CD4-positive, alpha-beta T cell (primary cell): ENCODE results near the gene TRABD2B. TPM values are rescaled to one million over a fixed set of nuclear protein-coding genes. Genes with fewer than 3 reads are reported as not detected.

Experiments
- ATAC-seq: fragments of 200-7000 bp; cut with Tn5 transposase; one replicate; pipeline ENCODE4 v1.10.0; 2022; ENCODE audit warnings: mild to moderate bottlenecking; ENCODE audit not compliant: poor library complexity
- CTCF ChIA-PET: fragments of 350-600 bp; sonication (Branson Sonifier 250); formaldehyde crosslinking; loops from one replicate; lab custom pipeline; 2021; ENCODE audit warnings: antibody characterized with exemption, inconsistent platforms; lab: Charles Lee
- POLR2A ChIA-PET: fragments of 350-600 bp; sonication (Branson Sonifier 250); formaldehyde crosslinking; loops from one replicate; lab custom pipeline; 2021; ENCODE audit warnings: antibody characterized with exemption, inconsistent platforms; lab: Charles Lee
- DNase-seq, 14 experiments: peaks; one replicate each; pipeline ENCODE4 v3.0.0-alpha.2; 2013 to 2020; ENCODE audit warnings: mixed read lengths in 2 of 14
- H3K27ac ChIP-seq, 2 donors: one replicate each; pipeline versions ENCODE4 v1.5.1 to v1.7.0; 2013; ENCODE audit warnings: low read length in 2 of 2, low read depth in 1 of 2, mild to moderate bottlenecking in 1 of 2
- H3K27me3 ChIP-seq, 2 experiments: 1 replicate in 1 of 2; 2 replicates in 1 of 2; pipeline versions ENCODE4 v1.6.1 to v1.7.0; 2013; ENCODE audit warnings: low read length in 2 of 2, control low read depth in 1 of 2, mild to moderate bottlenecking in 1 of 2, moderate library complexity in 1 of 2; ENCODE audit not compliant: insufficient read depth in 2 of 2, control insufficient read depth in 1 of 2
- H3K36me3 ChIP-seq: one replicate; pipeline ENCODE4 v1.6.1; 2013; ENCODE audit warnings: low read length, control low read depth; ENCODE audit not compliant: insufficient read depth
- H3K4me1 ChIP-seq: one replicate; pipeline ENCODE4 v1.6.1; 2013; ENCODE audit warnings: low read length, control low read depth; ENCODE audit not compliant: insufficient read depth
- H3K4me3 ChIP-seq: one replicate; pipeline ENCODE4 v1.5.1; 2013; ENCODE audit warnings: mild to moderate bottlenecking, low read length, moderate library complexity
- H3K9me3 ChIP-seq, 2 experiments: 1 replicate in 1 of 2; 2 replicates in 1 of 2; pipeline versions ENCODE4 v1.6.1 to v1.7.0; 2013; ENCODE audit warnings: low read length in 2 of 2, mild to moderate bottlenecking in 2 of 2, control low read depth in 1 of 2, moderate library complexity in 1 of 2; ENCODE audit not compliant: control insufficient read depth in 1 of 2, insufficient read depth in 1 of 2
- H3K27ac Mint-ChIP-seq: one replicate; pipeline ENCODE4 v1.8.0; 2020; ENCODE audit warnings: mixed read lengths
- H3K27me3 Mint-ChIP-seq: one replicate; pipeline ENCODE4 v1.8.0; 2021; ENCODE audit warnings: mixed read lengths
- H3K36me3 Mint-ChIP-seq: one replicate; pipeline ENCODE4 v1.8.0; 2021; ENCODE audit warnings: low read depth, mixed read lengths
- H3K4me1 Mint-ChIP-seq: one replicate; pipeline ENCODE4 v1.8.0; 2021; ENCODE audit warnings: low read depth, mixed read lengths
- H3K4me3 Mint-ChIP-seq: one replicate; pipeline ENCODE4 v1.8.0; 2020; ENCODE audit warnings: mild to moderate bottlenecking, mixed read lengths
- H3K9me3 Mint-ChIP-seq: one replicate; pipeline ENCODE4 v1.8.0; 2020; ENCODE audit warnings: mixed read lengths
- CTCF ChIP-seq: fragments of 200-600 bp; IDR thresholded peaks from one replicate; pipeline ENCODE4 v1.8.0; 2022; ENCODE audit warnings: antibody characterized with exemption, mild to moderate bottlenecking
- intact Hi-C, 2 experiments: fragments of 100-400 bp; cut with DNase I in 1 of 2; cut with micrococcal nuclease in 1 of 2; formaldehyde crosslinking; loops; one replicate each; pipeline versions ENCODE4 v1.15.1 to v1.9.0; 2023 to 2025; cut with DNase I, micrococcal nuclease
- total RNA-seq, 174 experiments: library from RNA in 2 of 174; stranded (reverse) in 2 of 174; gene quantifications; one replicate each; pipeline ENCODE4 v1.2.3 and lab custom pipeline; 2021 to 2026

TRABD2B gene
- total RNA-seq, 2 experiments from 2014 or later = not detected

GRCh38 chr1:47926461-47926999 is 70.7 kb downstream of the TRABD2B start:
- Histone ChIP-seq H3K4me3 (no peak overlapping the region), H3K9me3 (no peaks in the 10 kb centered on the region), H3K27ac (no peak overlapping the region), H3K4me1 (no peaks in the 10 kb centered on the region), H3K36me3 (no peaks in the 10 kb centered on the region), H3K27me3 (peaks cover 6 to 14% of the 10 kb centered on the region in 2 experiments)
- Mint-ChIP-seq H3K36me3 (no peaks in the 10 kb centered on the region), H3K9me3 (no peaks in the 10 kb centered on the region), H3K4me3 (no peak overlapping the region), H3K27ac (no peak overlapping the region), H3K4me1 (no peaks in the 10 kb centered on the region), H3K27me3 (peaks cover 22% of the 10 kb centered on the region)
- CTCF ChIA-PET = no interaction called here
- no peak for TF ChIP-seq CTCF
- POLR2A ChIA-PET = no interaction called here
- DNase-seq (no peak), ATAC-seq (no peak)
- intact Hi-C loops = no loop called here

- Mint-ChIP-seq H3K4me3 (no peak overlapping the region), H3K27me3 (peaks cover 22% of the 10 kb centered on the region), H3K36me3 (no peaks in the 10 kb centered on the region), H3K27ac (no peak overlapping the region), H3K9me3 (no peaks in the 10 kb centered on the region), H3K4me1 (no peaks in the 10 kb centered on the region)
- TF ChIP-seq CTCF = no peak
- H3K4me3 ChIP-seq = no peak overlapping the region
- ATAC-seq = no peak
- intact Hi-C loops = no loop called here
- H3K27ac ChIP-seq = no peak overlapping the region
- peaks cover 0 to 14% of the 10 kb centered on the region in 2 experiments for H3K27me3 ChIP-seq
- no peaks in the 10 kb centered on the region for H3K9me3 ChIP-seq
- ChIA-PET POLR2A (no interaction called here), CTCF (no interaction called here)
- no peak for DNase-seq
- H3K36me3 ChIP-seq = no peaks in the 10 kb centered on the region
- H3K4me1 ChIP-seq = no peaks in the 10 kb centered on the region
Observed at GRCh38 chr1:47924270-47925048, 72.7 kb downstream of the TRABD2B start.

GRCh38 chr1:47921935-47922415 is 75.2 kb downstream of the TRABD2B start:
- Histone ChIP-seq H3K27ac (no peak overlapping the region), H3K36me3 (no peaks in the 10 kb centered on the region), H3K4me1 (no peaks in the 10 kb centered on the region), H3K27me3 (peaks cover 0 to 14% of the 10 kb centered on the region in 2 experiments), H3K9me3 (no peaks in the 10 kb centered on the region), H3K4me3 (no peak overlapping the region)
- Mint-ChIP-seq H3K27ac (no peak overlapping the region), H3K9me3 (no peaks in the 10 kb centered on the region), H3K4me3 (no peak overlapping the region), H3K27me3 (peaks cover 14% of the 10 kb centered on the region), H3K4me1 (no peaks in the 10 kb centered on the region), H3K36me3 (no peaks in the 10 kb centered on the region)
- ChIA-PET CTCF (no interaction called here), POLR2A (no interaction called here)
- no peak for ATAC-seq
- intact Hi-C loops = no loop called here
- DNase-seq = no peak
- TF ChIP-seq CTCF = no peak
